RWPE2 (cell line): ENCODE data around the gene ZNF25.
"Not testable (repeated sequence)": the region's sequence is repeated elsewhere in the genome, so short reads cannot be mapped to it uniquely, and the experiment has no call there.

ENCODE experiments used
- ATAC-seq: fragments of 200-7000 bp; cut with Tn5 transposase; 3 replicates; pipeline ENCODE4 v1.9.1; 2021; ENCODE audit warnings: low read depth
- DNase-seq: peaks from one replicate; pipeline ENCODE4 v3.0.0-alpha.2; 2020; ENCODE audit warnings: low spot score
- H3K27ac ChIP-seq: fragments of 450-650 bp; 2 replicates; pipeline ENCODE4 v1.5.1; 2017; ENCODE audit warnings: mild to moderate bottlenecking; ENCODE audit not compliant: poor library complexity, severe bottlenecking
- H3K27me3 ChIP-seq: fragments of 250-450 bp; sonication (Bioruptor Pico); 2 replicates; pipeline ENCODE4 v1.5.1; 2021; ENCODE audit warnings: mild to moderate bottlenecking, moderate library complexity; ENCODE audit not compliant: insufficient read depth, poor library complexity, severe bottlenecking
- H3K36me3 ChIP-seq: fragments of 250-450 bp; sonication (Bioruptor Pico); 2 replicates; pipeline ENCODE4 v1.5.1; 2020; ENCODE audit warnings: low read depth, mild to moderate bottlenecking, moderate library complexity
- H3K4me1 ChIP-seq: fragments of 250-450 bp; sonication (Bioruptor Pico); 2 replicates; pipeline ENCODE4 v1.5.1; 2021; ENCODE audit warnings: mild to moderate bottlenecking, moderate library complexity; ENCODE audit not compliant: insufficient read depth, poor library complexity, severe bottlenecking
- H3K4me3 ChIP-seq: fragments of 250-450 bp; sonication (Bioruptor Pico); 2 replicates; pipeline ENCODE4 v1.5.1; 2021; ENCODE audit warnings: mild to moderate bottlenecking, moderate library complexity; ENCODE audit not compliant: severe bottlenecking
- H3K9me3 ChIP-seq: fragments of 250-450 bp; sonication (Bioruptor Pico); 2 replicates; pipeline ENCODE4 v1.5.1; 2021; ENCODE audit warnings: mild to moderate bottlenecking, moderate library complexity; ENCODE audit not compliant: severe bottlenecking
- CTCF ChIP-seq: fragments of 450-650 bp; IDR thresholded peaks from one replicate; pipeline ENCODE4 v1.5.1; 2017; ENCODE audit warnings: mild to moderate bottlenecking, moderate library complexity; ENCODE audit not compliant: poor library complexity, severe bottlenecking

Gene ZNF25

GRCh38 chr10:37976091-37976879, at the start of gene ZNF25:
TSS of gene ZNF25 (minus strand) at chr10:37976647. CDS start at chr10:37971722, 4,925 bp downstream.
- H3K36me3 ChIP-seq = no peaks in the 10 kb centered on the region
- ATAC-seq = peak; percentile 96
- no peaks in the 10 kb centered on the region for H3K4me1 ChIP-seq
- H3K9me3 ChIP-seq = no peaks in the 10 kb centered on the region
- DNase-seq = peak; percentile 98
- TF ChIP-seq CTCF = peak; percentile 93
- peak within 1 kb of the TSS; percentile 66 for H3K4me3 ChIP-seq
- H3K27me3 ChIP-seq = no peaks in the 10 kb centered on the region
- H3K27ac ChIP-seq = peak within 1 kb of the TSS; percentile 61

GRCh38 chr10:38025283-38025682, 48.8 kb upstream of the ZNF25 start:
- DNase-seq (no peak), ATAC-seq (no peak)
- no peaks in the 10 kb centered on the region for H3K9me3 ChIP-seq
- no peaks in the 10 kb centered on the region for H3K27me3 ChIP-seq
- peaks cover 64% of the 10 kb centered on the region for H3K36me3 ChIP-seq
- no peak overlapping the region for H3K27ac ChIP-seq
- H3K4me3 ChIP-seq = no peak overlapping the region
- H3K4me1 ChIP-seq = no peaks in the 10 kb centered on the region
- TF ChIP-seq CTCF = no peak

- not testable (repeated sequence) for DNase-seq, H3K4me1 ChIP-seq, H3K9me3 ChIP-seq, H3K27ac ChIP-seq, H3K27me3 ChIP-seq, ATAC-seq, H3K4me3 ChIP-seq
- H3K36me3 ChIP-seq = peaks cover 80% of the 10 kb centered on the region
Measured at GRCh38 chr10:38019124-38019523, 42.7 kb upstream of the ZNF25 start.

GRCh38 chr10:38016354-38016753, 39.9 kb upstream of the ZNF25 start:
- Histone ChIP-seq H3K9me3 (no peaks in the 10 kb centered on the region), H3K27me3 (no peaks in the 10 kb centered on the region), H3K27ac (no peak overlapping the region), H3K36me3 (peaks cover 78% of the 10 kb centered on the region), H3K4me1 (no peaks in the 10 kb centered on the region), H3K4me3 (no peak overlapping the region)
- DNase-seq (no peak), ATAC-seq (no peak)
- no peak for TF ChIP-seq CTCF

GRCh38 chr10:38010119-38010903, 33.9 kb upstream of the ZNF25 start, which contains the start of gene ZNF33A:
TSS of gene ZNF33A (plus strand) at chr10:38010675. CDS start at chr10:38012342, 1,667 bp downstream.
- ATAC-seq (peak; percentile 94), DNase-seq (peak; percentile 95)
- no peak for TF ChIP-seq CTCF
- peak within 1 kb of the TSS; percentile 78 for H3K27ac ChIP-seq
- H3K9me3 ChIP-seq = no peaks in the 10 kb centered on the region
- H3K4me3 ChIP-seq = peak within 1 kb of the TSS; percentile 44
- H3K4me1 ChIP-seq = peaks cover 9% of the 10 kb centered on the region
- H3K36me3 ChIP-seq = peaks cover 26% of the 10 kb centered on the region
- H3K27me3 ChIP-seq = no peaks in the 10 kb centered on the region
